NB4 (cell line): Measurements from ENCODE around the gene CHRM4.
A peak's percentile ranks its signal among the peaks of the same experiment; 100 is the strongest.

ENCODE experiments used
- DNase-seq: peaks from one replicate; pipeline ENCODE4 v3.0.0; 2010; ENCODE audit warnings: low read depth
- H3K4me3 ChIP-seq: one replicate; pipeline ENCODE4 v1.5.1; 2011; ENCODE audit warnings: mild to moderate bottlenecking, low read depth, low read length, moderate library complexity
- CTCF ChIP-seq: IDR thresholded peaks from one replicate; pipeline ENCODE4 v1.5.1; 2012; ENCODE audit warnings: low read depth, low read length
- MAX ChIP-seq: IDR thresholded peaks from 2 replicates; pipeline ENCODE4 v1.6.1; 2011; ENCODE audit warnings: low read depth, low read length
- MYC ChIP-seq: IDR thresholded peaks from 2 replicates; pipeline ENCODE4 v1.6.1; 2011; ENCODE audit warnings: low read depth, low read length
- POLR2A ChIP-seq: IDR thresholded peaks from 2 replicates; pipeline ENCODE4 v1.6.1; 2011; ENCODE audit warnings: mild to moderate bottlenecking; ENCODE audit not compliant: insufficient read length; ENCODE audit errors: extremely low read depth

CHRM4 gene

GRCh38 chr11:46367244-46367915 is 24.2 kb downstream of the CHRM4 start:
- TF ChIP-seq MYC (0 out of 2 replicates have a peak, but pooled peaks have one; percentile 34), POLR2A (no peak), MAX (peak; percentile 45; the same call in 1 of the 2 replicates), CTCF (peak; percentile 59)
- DNase-seq: peak; percentile 74
- H3K4me3 ChIP-seq: no peak overlapping the region

- no peak overlapping the region for H3K4me3 ChIP-seq
- peak; percentile 14 for DNase-seq
- no peak for TF ChIP-seq MYC
- TF ChIP-seq POLR2A: no peak
- TF ChIP-seq CTCF: no peak
- no peak for TF ChIP-seq MAX
Measured at GRCh38 chr11:46366661-46367161, 24.9 kb downstream of the CHRM4 start.

- no peak for DNase-seq
- no peak overlapping the region for H3K4me3 ChIP-seq
- no peak for TF ChIP-seq MAX
- TF ChIP-seq MYC: no peak
- no peak for TF ChIP-seq POLR2A
- TF ChIP-seq CTCF: no peak
Measured at GRCh38 chr11:46366260-46366659, 25.3 kb downstream of the CHRM4 start.

- no peak for DNase-seq
- TF ChIP-seq MAX: no peak
- TF ChIP-seq MYC: no peak
- TF ChIP-seq CTCF: no peak
- no peak for TF ChIP-seq POLR2A
Measured at GRCh38 chr11:46364791-46365190, 26.8 kb downstream of the CHRM4 start.

GRCh38 chr11:46364056-46364455 is 27.5 kb downstream of the CHRM4 start:
- no peak overlapping the region for H3K4me3 ChIP-seq
- no peak for DNase-seq
- no peak for TF ChIP-seq POLR2A
- no peak for TF ChIP-seq CTCF
- no peak for TF ChIP-seq MAX
- TF ChIP-seq MYC: no peak

More at GRCh38 chr11:46364791-46365190, 26.8 kb downstream of the CHRM4 start:
- H3K4me3 ChIP-seq: no peak overlapping the region
